Colonic mucosa (tissue), 4 donors: ENCODE measurements around the gene C2orf49. TPM values are rescaled to one million over a fixed set of nuclear protein-coding genes. Genes with fewer than 3 reads are reported as not detected.
A peak's percentile ranks its signal among the peaks of the same experiment; 100 is the strongest.

Experiments used
- DNase-seq: peaks from one replicate; pipeline ENCODE4 v3.0.0-alpha.2; 2020
- H3K27ac ChIP-seq: fragments of 200-600 bp; one replicate; pipeline ENCODE4 v1.8.0; 2021
- H3K27me3 ChIP-seq: fragments of 200-600 bp; one replicate; pipeline ENCODE4 v1.8.0; 2021
- H3K36me3 ChIP-seq: fragments of 200-600 bp; one replicate; pipeline ENCODE4 v1.8.0; 2021
- H3K4me1 ChIP-seq: fragments of 200-600 bp; one replicate; pipeline ENCODE4 v1.8.0; 2021; ENCODE audit warnings: mild to moderate bottlenecking
- H3K4me3 ChIP-seq: fragments of 200-600 bp; one replicate; pipeline ENCODE4 v1.8.0; 2021
- H3K9ac ChIP-seq, 2 donors: one replicate each; pipeline ENCODE4 v1.7.0; 2013; ENCODE audit warnings: control low read depth in 2 of 2, low read depth in 2 of 2, low read length in 2 of 2
- H3K9me3 ChIP-seq: fragments of 200-600 bp; one replicate; pipeline ENCODE4 v1.8.0; 2021
- intact Hi-C: fragments of 100-400 bp; cut with DNase I; formaldehyde crosslinking; loops from one replicate; pipeline ENCODE4 v1.14.1; 2022
- total RNA-seq, 2 donors: library from RNA; stranded (reverse); fragmentation: NEBNext Ultra II Directional in 1 of 2; extraction: Animal tissue kit (Norgen Biotek cat#: 25700) in 1 of 2; gene quantifications; one replicate each; pipeline ENCODE4 v1.2.1, GENCODE V29; 2021
- TF ChIP-seq, protein P1 (sequence below): fragments of 200-600 bp; IDR thresholded peaks from one replicate; pipeline ENCODE4 v1.8.0; 2022; ENCODE audit warnings: antibody characterized with exemption, mild to moderate bottlenecking
- donor health status: healthy.
- donor health status: DM: no; HTN: no; CAD: no.
- donor health status: DM: no; HTN: no; CAD: no.

The C2orf49 gene
- total RNA-seq, 2 donors from 2014 or later: 11.9 to 17.4 TPM

DNA sequence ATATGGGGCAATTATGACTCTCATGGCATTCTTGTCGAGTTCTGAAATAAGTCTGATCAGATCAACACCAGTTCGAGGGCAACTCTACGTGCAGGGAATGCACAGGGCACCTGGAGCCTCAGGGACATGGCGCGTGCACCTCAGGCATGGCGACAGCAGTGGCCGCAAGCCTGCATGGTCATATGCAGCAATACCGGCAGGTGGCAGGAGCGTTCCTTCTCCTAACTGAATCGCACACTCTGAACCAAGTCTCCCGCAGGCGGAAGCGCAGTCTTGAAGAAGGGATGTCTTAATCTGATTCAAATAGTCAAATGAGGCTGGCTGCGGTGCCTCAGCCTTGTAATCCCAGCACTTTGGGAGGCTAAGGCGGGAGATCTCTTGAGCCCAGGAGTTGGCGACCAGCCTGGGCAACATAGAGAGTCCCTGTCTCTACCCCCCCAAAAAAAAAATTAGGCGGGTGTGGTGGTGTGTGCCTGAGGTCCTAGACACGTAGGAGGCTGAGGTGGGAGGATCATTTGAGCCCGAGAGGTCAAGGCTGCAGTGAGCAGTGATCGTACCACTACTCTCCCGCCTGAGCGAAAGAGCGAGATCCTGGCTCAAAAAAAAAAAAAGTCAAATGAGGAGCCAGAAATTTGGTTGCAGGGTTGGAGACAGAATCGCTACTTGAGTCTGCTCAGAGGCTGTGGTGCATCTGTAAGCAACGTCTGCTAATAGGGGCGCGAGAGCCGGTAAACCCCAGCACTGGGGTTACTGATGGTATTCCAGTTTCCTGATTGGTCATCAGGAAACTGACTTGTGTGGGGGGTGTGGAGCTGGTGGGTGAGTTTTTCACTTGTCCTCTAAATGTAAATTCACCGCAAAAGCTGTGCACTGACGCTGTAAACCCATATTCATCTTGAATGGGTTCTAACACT is 32.7 kb downstream of the C2orf49 start:
- H3K27me3 ChIP-seq: no peaks in the 10 kb centered on the region
- H3K9ac ChIP-seq: peak overlapping the region in 1 of 2 donors; percentile 9
- H3K4me3 ChIP-seq: no peak overlapping the region
- peak; percentile 90 for DNase-seq
- no peak overlapping the region for H3K27ac ChIP-seq
- no peaks in the 10 kb centered on the region for H3K4me1 ChIP-seq
- no peaks in the 10 kb centered on the region for H3K9me3 ChIP-seq
- TF ChIP-seq, protein P1, sequence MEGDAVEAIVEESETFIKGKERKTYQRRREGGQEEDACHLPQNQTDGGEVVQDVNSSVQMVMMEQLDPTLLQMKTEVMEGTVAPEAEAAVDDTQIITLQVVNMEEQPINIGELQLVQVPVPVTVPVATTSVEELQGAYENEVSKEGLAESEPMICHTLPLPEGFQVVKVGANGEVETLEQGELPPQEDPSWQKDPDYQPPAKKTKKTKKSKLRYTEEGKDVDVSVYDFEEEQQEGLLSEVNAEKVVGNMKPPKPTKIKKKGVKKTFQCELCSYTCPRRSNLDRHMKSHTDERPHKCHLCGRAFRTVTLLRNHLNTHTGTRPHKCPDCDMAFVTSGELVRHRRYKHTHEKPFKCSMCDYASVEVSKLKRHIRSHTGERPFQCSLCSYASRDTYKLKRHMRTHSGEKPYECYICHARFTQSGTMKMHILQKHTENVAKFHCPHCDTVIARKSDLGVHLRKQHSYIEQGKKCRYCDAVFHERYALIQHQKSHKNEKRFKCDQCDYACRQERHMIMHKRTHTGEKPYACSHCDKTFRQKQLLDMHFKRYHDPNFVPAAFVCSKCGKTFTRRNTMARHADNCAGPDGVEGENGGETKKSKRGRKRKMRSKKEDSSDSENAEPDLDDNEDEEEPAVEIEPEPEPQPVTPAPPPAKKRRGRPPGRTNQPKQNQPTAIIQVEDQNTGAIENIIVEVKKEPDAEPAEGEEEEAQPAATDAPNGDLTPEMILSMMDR: peak; percentile 80
- H3K36me3 ChIP-seq: peaks cover 11% of the 10 kb centered on the region
- intact Hi-C loops: loop anchor here (2.0 kb wide), 1 partner anchor 151 kb away; no protein-coding TSS in a partner anchor

GRCh38 chr2:105371156-105371555 is 33.8 kb downstream of the C2orf49 start:
- Histone ChIP-seq H3K36me3 (peaks cover 11% of the 10 kb centered on the region), H3K9ac (no peak overlapping the region)
- DNase-seq: no peak

DNA sequence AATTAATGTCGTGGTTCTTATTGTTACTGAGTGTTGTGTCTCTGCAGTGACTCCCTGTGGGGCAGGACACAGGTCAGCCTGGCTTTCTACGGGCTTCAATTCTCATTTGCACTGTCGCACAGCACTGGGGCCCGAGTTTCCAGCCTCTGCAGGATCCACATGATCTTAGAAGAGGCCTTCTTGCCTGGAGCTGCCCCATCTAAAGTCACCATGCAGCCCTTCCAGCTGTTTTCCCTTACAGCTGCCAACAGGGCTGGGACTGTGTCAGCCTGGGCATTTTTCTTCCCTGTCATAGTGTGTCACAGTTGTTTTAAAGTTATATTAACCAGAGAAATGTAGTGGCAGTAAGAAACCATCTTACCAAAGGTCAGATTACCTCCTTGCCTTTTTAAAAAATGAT is 34.5 kb downstream of the C2orf49 start:
- intact Hi-C loops: loop anchor here (2.0 kb wide), 1 partner anchor 149 kb away; no protein-coding TSS in a partner anchor

More at GRCh38 chr2:105371156-105371555, 33.8 kb downstream of the C2orf49 start:
- intact Hi-C loops: loop anchor here (2.0 kb wide), 1 partner anchor 150 kb away; no protein-coding TSS in a partner anchor
- no peak overlapping the region for H3K27ac ChIP-seq
- H3K9me3 ChIP-seq: no peaks in the 10 kb centered on the region
- H3K4me3 ChIP-seq: no peak overlapping the region
- H3K4me1 ChIP-seq: no peaks in the 10 kb centered on the region
- H3K27me3 ChIP-seq: no peaks in the 10 kb centered on the region
- TF ChIP-seq, protein P1: no peak

GRCh38 chr2:105373344-105373781 is 36.0 kb downstream of the C2orf49 start:
- DNase-seq: no peak
- Histone ChIP-seq H3K9ac (no peak overlapping the region), H3K27ac (no peak overlapping the region), H3K4me3 (no peak overlapping the region), H3K9me3 (no peaks in the 10 kb centered on the region), H3K27me3 (no peaks in the 10 kb centered on the region), H3K36me3 (peaks cover 11% of the 10 kb centered on the region), H3K4me1 (no peaks in the 10 kb centered on the region)
- intact Hi-C loops: no loop called here
- TF ChIP-seq, protein P1: no peak

More for the DNA sequence above, 34.5 kb downstream of the C2orf49 start:
- TF ChIP-seq, protein P1: no peak
- Histone ChIP-seq H3K9ac (no peak overlapping the region), H3K4me1 (no peaks in the 10 kb centered on the region), H3K4me3 (no peak overlapping the region), H3K27me3 (no peaks in the 10 kb centered on the region), H3K9me3 (no peaks in the 10 kb centered on the region), H3K27ac (no peak overlapping the region), H3K36me3 (peaks cover 11% of the 10 kb centered on the region)
- DNase-seq: no peak

DNA sequence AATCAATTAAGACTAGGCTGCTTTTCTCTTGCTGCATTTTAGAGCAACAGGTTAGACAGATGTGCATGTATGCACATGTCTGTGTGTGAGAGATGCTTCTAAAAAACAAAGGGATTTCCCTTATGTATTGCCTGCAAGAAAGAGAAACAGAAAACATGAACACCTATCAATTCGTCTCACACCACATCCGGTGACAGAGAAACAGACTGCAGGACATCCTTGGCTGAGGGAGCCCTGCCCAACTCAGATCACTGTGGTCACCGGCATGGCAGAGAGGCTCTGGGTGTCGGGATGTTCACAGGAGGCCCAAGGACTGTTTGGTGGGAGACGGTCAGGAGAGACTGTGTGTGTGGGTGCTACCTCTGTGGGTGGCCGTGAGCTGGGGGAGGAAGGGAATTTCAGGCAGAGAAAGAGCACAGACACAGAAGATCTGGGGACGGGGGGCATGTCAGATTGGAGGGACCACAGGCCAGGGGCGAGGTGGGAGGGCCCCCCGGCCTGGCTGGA is 36.6 kb downstream of the C2orf49 start:
- TF ChIP-seq, protein P1: no peak
- Histone ChIP-seq H3K9ac (no peak overlapping the region), H3K4me1 (no peaks in the 10 kb centered on the region), H3K4me3 (no peak overlapping the region), H3K27me3 (no peaks in the 10 kb centered on the region), H3K27ac (peak overlapping the region; percentile 15), H3K36me3 (peaks cover 15% of the 10 kb centered on the region), H3K9me3 (no peaks in the 10 kb centered on the region)
- intact Hi-C loops: no loop called here
- DNase-seq: no peak
